Frontal cortex (tissue), 4 donors: ENCODE results near the gene PCP2. TPM values are rescaled to one million over a fixed set of nuclear protein-coding genes. Genes with fewer than 3 reads are reported as not detected.

Source experiments
- DNase-seq, 2 donors: peaks; one replicate each; pipeline ENCODE4 v3.0.0; 2012; ENCODE audit warnings: low spot score in 2 of 2
- FAIRE-seq: peaks from 2 replicates; lab custom pipeline; 2012; peaks lifted over from hg19 to GRCh38; lab: Jason Lieb, UNC
- total RNA-seq: library from RNA; depleted of rRNA; stranded (reverse); fragments of >200 nt; gene quantifications from one replicate; pipeline ENCODE4 v1.2.3, GENCODE V29; 2014
- donor health status: control.
- donor health status: control.
- donor health status: control.

The PCP2 gene
- total RNA-seq: not detected

DNA sequence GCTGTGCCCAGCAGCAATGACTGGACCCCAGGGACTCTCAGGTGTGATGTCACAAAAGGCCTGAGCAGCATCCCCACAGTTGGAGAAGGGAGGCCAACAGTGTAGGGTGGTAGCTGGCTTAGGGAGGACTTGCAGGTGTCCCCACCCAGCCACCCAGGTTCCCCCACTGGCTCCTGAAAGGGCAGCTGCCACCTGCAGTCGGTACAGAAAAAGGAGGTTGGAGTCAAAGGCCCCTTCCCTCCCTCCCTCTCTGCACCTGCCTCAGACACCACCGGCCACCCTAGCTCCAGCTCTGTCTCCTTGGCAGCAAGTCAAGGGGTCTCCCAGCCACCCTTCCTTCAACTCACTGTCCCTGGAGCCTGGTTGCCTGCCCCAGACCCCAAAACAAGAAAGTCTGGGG, at the start of gene PCP2:
PCP2 (minus strand) TSS at position 22 of the 400 bp plus-strand sequence. CDS start 262 bp downstream, outside the sequence.
- no peak for DNase-seq
- no peak for FAIRE-seq

DNA sequence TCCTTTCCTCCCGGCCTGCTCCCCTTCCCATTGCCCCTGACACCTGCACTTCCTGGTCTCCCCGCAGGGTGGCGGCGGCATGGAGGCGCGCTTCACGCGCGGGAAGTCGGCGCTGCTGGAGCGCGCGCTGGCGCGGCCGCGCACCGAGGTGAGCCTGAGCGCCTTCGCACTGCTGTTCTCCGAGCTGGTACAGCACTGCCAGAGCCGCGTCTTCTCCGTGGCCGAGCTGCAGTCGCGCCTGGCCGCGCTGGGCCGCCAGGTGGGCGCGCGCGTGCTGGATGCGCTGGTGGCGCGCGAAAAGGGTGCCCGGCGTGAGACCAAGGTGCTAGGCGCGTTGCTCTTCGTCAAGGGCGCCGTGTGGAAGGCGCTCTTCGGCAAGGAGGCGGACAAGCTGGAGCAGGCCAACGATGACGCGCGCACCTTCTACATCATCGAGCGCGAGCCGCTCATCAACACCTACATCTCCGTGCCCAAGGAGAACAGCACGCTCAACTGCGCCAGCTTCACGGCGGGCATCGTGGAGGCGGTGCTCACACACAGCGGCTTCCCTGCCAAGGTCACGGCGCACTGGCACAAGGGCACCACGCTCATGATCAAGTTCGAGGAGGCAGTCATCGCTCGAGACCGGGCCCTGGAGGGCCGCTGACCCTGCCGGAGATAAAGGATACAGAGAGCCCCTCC, 48.8 kb upstream of the PCP2 start:
- no peak for DNase-seq
- no peak for FAIRE-seq

DNA sequence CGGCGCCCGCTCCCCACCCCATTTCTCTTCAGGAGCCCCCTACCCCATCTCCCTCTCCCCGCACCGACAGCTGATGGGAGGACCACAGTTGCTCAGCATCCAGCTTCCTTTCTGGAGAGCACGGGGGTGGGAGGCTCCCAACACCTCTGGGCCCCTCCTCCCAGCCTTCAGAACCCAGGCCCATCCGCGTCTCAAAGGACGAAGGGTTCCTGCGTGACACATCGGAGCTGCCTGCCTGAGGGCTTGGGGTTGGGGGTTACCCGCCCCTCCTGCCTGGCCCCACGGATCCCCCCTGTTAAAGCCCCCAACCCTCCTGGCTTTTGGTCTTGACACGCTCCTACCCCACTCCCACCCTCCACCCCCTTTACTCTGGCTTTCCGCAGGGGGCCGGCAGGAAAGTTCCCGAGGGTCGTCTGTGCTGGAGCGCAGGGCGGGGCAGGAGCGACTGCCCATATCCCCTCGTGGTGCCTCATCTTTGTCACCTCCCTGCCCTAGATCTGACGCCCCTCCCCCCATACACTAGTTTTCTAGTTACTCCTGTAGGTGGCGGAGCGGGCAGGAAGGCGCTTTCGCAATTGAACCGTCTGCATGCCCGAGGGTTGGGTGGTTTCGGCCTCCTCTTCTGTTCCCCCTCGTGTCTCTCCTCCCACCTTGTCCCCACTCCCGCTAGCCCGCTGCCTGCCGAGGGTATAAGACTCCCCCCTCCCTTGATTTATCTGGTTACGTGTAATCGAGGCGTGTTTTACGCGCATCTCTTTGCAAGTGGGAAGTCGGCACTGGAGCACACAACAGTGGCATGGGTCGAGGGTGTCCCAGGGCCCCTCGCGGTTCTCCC, 48.0 kb upstream of the PCP2 start:
- FAIRE-seq (no peak), DNase-seq (peak; percentile 80 to 83)

DNA sequence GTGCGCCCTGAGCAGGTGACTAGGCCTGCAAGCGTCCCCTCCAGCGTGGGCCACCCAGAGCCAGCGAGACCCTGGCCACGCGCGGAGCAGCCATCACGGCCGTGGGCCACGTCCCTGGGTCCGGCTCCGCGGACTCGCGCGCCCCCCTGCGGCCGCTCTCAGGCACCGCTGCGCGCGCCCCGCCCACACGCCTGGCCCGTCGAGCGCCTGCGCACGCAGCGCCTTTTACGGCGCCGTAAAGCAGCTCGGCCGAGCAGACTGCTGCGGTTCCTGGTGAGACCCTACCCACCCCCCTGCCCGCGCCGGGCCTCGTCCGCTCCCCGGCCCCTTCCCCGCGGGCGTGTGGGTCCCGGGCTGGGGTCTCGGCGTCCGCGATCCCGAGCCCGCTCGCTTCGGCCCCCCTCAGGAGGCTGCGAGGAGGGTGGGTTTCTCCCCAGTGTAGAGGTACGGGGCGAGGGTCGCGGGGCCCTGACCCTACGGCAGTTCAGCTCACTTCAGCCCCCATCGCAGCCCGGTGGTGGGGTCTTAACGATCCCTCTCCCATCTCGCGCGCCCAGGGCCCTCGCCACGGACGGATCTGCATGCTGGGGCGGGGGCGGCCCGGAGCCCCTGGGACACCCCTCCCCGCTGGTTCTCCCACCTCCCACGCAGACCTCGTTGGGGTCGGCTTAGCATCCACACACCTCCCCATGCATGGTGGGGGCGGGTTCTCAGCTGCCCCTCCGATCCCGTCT, 47.3 kb upstream of the PCP2 start, which contains the start of gene TRAPPC5:
TRAPPC5 (plus strand) TSS at position 228 of the 734 bp plus-strand sequence. CDS start 1,421 bp downstream, outside the sequence.
- DNase-seq (peak; percentile 93 to 97), FAIRE-seq (no peak)

DNA sequence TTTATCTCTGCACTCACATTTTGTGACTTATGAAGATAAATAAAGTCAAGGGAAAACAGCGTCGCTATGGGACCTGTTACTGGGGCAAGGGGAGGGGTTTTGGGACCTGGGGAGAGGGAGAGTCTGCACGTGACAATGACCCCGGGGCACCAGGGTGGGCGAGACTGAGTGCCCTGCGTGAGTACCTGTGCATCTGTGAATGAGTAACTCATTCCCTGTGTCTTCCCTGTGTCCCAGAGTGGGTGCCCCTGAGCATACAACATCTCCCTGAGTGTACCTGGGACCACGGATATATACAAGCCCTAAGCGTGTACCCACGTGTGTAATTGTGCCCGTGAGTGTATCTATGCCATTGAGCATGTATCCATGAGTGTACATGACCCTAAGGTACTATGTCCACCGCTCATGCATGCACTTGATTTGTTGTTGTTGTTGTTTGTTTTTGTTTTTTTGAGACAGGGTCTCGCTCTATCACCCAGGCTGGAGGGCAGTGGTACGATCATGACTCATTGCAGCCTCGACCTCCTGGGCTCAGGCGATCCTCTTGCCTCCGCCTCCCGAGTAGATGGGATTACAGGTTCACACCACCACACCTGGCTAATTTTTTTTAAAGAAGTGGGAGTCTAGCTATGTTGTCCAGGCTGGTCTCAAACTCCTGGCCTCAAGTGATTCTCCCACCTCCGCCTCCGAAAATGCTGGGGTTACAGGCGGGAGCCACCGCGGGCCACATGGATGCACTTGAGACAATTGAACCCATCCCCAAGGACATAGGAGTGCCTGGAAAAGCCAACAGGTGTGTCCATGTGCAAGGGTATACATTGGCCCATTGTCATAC, 46.5 kb upstream of the PCP2 start:
- no peak for FAIRE-seq
- DNase-seq: no peak

DNA sequence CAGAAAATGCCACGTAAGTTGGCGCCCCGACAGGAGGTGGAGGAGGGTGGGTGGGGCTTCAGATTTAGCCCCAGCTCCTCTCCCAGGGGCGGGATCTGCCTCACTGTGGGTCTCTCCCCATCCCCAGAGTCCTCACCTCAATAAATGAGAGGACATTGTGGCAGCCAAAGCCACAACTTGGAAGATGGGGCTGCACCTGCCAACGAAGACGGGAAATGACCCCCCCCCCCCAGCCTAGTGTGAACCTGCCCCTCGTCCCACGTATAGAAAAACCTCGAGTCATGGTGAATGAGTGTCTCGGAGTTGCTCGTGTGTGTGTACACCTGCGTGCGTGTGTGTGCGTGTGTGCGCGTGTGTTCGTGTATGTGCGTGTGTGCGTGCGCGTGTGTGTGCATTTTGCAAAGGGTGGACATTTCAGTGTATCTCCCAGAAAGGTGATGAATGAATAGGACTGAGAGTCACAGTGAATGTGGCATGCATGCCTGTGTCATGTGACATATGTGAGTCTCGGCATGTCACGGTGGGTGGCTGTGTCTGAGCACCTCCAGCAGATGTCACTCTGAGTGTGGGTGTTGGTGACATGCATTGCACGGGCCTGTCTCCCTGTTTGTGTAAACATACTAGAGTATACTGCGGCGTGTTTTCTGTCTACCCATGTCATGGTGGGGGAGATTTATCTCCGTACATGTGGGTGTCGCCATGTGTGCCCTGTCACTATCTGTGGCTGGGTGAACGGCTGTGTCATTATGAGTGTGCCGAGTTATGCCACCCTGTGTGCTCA, 45.6 kb upstream of the PCP2 start:
- no peak for DNase-seq
- no peak for FAIRE-seq

DNA sequence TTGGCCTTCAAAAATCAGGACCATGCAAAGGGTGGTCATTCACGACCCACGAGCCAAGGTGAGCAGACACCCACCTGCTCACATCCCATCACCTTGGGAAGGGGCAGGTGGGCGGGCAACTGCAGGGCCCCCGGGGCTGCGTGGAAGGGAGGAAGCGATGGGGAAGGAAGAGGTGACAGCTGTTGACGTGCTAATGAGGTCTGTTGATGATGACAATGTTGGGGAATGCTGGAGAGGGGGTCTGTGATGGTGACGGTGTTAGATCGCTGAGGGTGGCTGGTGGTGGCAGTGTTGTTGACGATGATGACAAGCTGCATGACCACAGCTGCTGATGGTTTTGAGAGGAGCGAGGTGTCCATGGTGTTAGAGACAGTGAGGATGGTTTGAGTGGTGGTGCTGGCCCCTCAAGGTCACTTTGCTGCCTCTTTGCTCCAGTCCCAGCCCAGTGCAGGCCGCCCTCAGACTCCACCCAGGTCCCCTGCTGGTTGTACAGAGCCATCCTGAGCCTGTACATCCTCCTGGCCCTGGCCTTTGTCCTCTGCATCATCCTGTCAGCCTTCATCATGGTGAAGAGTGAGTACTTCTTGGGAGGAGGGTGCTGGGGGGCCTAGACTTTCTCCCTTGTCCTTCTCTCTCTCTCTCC, 44.3 kb upstream of the PCP2 start:
- DNase-seq (no peak), FAIRE-seq (no peak)

DNA sequence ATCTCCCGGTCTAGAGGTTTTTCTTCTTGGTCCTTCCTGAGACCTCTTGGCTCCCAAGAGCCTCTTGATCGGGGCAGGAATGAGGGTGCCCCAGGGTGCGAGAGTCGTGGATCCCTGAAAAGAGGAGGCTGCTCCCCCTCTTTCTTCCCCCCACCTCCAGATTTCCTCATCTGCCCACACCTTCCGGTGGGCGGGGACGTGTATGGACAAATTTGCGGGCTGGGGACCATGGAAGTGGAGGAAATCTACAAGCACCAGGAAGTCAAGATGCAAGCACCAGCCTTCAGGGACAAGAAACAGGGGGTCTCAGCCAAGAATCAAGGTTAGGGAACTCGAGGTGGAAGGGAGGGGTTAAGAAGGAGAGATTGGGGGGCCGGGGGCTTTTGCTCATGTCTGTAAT, 43.3 kb upstream of the PCP2 start, which contains the start of gene MCEMP1:
MCEMP1 (plus strand) TSS at position 237 of the 400 bp plus-strand sequence; CDS start at position 268, 31 bp downstream.
- FAIRE-seq (no peak), DNase-seq (no peak)

DNA sequence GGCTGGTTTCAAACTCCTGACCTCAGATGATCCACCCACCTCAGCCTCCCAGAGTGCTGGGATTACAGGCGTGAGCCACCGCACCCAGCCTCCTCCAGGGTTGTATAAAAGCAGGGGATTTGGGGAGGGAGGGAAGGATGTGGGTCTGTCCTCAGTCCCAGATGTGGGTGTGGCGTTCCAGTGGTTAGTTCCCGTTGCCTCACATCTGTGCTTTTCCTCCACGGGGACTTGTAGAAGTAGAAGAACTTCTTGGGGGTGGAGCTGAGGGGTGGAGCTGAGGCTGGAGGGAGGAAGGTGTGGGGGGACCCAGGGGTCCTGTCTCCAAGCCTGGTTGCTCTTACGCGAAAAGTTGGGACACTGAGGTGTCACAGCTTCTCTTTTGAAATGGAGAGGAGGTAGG, 42.9 kb upstream of the PCP2 start:
- no peak for DNase-seq
- no peak for FAIRE-seq

DNA sequence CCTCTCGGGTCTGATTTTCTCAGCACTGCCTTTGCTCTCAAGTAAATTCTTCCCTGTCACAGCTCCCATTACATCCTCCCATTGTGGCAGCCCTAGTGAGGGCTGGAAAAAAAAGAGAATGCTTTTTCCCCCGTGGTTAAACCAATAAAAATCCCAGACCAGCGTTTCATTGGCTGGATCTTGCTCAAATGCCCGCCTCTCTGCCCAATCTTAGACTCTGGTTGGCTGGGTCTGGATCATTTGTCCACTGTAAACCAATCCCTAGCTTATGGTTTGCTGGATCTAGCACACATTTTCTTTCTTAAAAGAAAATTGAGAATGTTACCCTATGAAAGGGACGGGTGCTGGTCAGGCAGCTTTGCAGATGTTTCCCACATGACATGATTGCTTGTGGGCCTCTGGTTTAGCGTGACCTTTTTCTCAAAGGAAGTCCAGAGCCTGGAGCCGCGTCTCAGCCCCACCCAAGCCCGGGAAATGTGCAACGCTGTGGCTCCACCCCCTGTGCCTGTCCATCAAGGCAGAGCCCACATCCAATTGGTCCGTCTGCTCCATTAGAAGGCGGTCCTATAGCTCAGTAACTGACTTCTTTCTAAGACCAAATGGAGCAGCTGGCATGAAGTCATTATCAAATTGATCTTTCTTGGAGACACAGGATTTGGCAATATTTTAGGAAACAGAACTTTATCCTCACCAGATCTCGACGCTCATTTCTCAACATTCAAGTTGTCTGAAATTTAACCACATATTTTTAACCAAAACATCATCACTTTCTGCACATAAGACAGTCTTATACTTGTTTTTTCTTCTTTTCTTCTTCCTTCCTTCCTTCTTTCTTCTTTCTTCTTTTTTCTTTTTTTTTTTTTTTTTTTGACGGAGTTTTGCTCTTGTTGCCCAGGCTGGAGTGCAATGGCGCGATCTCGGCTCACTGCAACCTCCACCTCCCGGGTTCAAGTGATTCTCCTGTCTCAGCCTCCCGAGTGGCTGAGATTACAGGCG, 40.8 kb upstream of the PCP2 start:
- no peak for DNase-seq
- no peak for FAIRE-seq

DNA sequence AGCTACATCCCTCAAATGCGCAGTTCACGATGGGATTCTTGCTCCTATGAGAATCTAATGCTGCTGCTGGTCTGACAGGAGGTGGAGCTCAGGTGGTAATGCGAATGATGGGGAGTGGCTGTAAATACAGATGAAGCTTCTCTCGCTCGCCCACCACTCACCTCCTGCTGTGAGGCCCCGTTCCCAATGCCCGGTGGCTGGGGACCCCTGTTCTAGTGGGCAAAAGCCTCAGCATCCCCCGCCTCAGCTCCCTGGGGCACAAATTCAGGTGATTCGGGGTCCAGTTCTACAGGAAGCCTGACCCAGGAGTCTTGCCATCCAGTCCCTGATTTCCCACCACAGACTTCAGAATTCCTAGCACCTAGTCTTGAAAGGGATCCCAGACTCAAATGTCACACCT, 39.0 kb upstream of the PCP2 start:
- FAIRE-seq: no peak
- DNase-seq: no peak

DNA sequence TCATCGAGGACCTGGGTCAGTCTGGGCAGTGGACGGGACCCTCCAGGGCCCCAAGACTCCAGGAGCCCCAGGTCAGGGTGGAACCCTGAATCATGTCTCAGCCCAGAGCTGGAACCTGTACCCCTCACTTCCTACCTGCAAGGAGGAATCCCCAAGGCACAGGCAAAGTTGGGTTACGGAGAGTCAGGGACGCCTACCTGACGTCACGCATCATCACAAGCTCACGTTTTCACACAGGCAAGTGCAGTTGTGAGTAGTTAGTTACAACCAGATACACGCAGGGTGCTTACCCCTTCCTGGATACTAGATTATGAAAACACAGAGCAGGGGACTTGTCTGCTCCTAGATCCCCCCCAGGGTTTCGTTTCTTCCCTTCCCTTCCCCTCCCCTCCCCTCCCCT, 37.3 kb upstream of the PCP2 start:
- no peak for FAIRE-seq
- DNase-seq: no peak

DNA sequence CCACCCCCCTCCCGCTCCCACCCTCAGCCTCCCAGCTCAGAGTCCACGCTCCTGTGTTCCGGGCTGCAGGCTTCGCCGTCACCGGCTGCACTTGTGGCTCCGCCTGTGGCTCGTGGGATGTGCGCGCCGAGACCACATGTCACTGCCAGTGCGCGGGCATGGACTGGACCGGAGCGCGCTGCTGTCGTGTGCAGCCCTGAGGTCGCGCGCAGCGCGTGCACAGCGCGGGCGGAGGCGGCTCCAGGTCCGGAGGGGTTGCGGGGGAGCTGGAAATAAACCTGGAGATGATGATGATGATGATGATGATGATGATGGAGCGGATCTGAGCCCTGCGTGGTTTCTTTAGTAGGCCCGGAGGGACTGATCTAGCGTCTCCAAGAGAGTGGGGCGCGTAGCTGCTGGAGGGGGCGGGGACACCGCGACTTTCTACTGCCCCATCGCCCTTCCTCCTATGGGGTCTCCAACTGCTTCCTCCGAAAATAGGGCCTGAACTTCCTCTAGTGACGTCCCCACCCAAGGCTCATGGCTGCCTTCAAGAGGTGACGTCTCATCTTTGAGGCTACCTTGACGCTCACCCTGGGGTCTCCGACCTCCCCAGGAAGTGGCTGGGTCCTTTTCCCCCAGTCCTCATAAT, 36.7 kb upstream of the PCP2 start:
- no peak for FAIRE-seq
- peak in 1 of 2 donors; percentile 73 for DNase-seq

DNA sequence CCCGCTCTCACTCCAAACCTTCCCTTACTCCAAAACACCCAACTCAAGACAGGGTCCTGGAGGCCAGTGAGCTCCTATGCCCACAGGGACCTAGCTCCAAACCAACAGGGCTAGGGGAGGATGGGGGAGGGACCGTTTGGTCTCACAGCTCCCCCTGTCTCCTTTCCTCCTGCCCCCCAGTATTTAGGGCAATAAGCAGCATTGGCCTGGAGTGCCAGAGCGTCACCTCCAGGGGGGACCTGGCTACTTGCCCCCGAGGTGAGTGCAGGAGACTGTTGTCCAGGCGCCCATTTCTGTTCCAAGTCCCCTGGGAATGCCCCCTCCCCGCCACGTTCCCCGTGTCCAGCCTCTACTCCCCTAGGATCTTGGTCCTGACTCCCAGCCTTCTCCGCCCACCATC, 36.1 kb upstream of the PCP2 start:
- no peak for FAIRE-seq
- no peak for DNase-seq

DNA sequence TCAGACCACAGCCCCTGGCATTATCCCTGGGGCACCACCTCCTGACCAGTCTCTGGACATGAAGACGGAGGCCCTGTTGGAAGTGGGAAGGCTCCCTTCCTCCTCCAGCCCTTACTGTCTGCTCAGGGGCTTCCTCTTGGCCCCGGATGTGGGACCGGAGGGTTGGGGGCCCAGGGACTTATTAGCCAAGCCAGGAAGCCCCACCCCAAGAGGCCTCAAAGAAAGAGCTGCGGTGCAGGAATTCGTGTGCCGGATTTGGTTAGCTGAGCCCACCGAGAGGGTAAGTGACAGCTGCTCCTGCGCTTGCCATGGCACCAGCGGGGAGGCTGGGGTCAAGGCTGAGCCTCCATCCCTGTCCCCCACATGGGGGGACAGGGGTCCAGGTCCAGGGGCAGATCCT, 35.3 kb upstream of the PCP2 start, which contains the start of gene RETN:
RETN (plus strand) TSS at position 208 of the 400 bp plus-strand sequence. CDS start 278 bp downstream, outside the sequence.
- DNase-seq: no peak
- FAIRE-seq: no peak

DNA sequence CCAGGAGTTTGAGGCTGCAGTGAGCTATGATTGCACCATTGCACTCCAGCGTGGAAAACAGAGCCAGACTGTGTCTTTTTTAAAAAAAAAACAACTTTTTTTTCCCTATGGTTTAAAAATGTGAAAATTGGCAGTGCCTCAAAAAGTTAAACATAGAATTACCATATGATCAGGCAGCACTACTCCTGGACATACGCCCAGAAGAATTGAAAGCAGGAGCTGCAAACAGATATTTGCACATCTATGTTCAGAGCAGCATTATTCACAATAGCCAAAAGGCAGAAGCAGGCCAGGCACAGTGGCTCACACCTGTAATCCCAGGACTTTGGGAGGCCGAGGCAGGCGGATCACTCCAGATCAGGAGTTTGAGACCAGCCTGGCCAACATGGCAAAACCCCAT, 31.6 kb upstream of the PCP2 start:
- DNase-seq (no peak), FAIRE-seq (no peak)

DNA sequence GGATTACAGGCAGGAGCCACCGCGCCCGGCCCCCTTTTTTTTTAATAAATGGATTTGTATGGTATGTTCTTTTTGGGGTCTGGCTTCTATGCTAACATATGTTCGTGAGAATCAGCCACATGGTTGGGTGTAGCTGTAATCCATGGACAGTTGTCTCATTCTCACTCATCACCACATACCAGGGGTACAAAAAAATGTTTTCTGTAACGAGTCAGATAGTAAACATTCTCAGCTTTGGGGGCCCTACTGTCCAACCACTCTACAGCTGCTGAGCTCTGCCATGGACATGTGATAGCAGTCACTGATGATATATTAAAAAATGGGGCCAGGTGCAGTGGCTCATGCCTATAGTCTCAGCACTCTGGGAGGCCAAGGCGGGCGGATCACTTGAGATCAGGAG, 30.2 kb upstream of the PCP2 start:
- DNase-seq: no peak
- no peak for FAIRE-seq
